ENCODE results near the gene KIFC1. TPM values are rescaled to one million over a fixed set of nuclear protein-coding genes. Genes with fewer than 3 reads are reported as not detected.

The KIFC1 gene
- polyA plus RNA-seq, 1 of the 3 experiments (the other 2 are of a cell fraction) = 35.9 TPM

GRCh38 chr6:33412140-33413009, 20.8 kb downstream of the KIFC1 start (continued):
- no peak for TF ChIP-seq POLR2AphosphoS5 (IDR thresholded peaks at IDR 0.05; ENCODE audit: low read depth, low read length)
- no peak for TF ChIP-seq MXI1 (IDR thresholded peaks at IDR 0.05; ENCODE audit: low read depth, low read length)
- TF ChIP-seq GABPA (IDR thresholded peaks at IDR 0.05; ENCODE audit: low read depth) = no peak

GRCh38 chr6:33413241-33414120, 21.9 kb downstream of the KIFC1 start:
- Histone ChIP-seq H3K27ac (ENCODE audit: low read depth in 2 of 2, low read length in 1 of 2) (peak overlapping the region in 1 of 2 experiments; percentile 26; a peak in 1 of 4 replicates), H3K4me2 (no peak overlapping the region; the same call in 1 of the 2 replicates), H3K27me3 (ENCODE audit: insufficient read depth) (no peaks in the 10 kb centered on the region), H2AFZ (ENCODE audit: low read depth) (no peak overlapping the region), H3K9me2 (no peaks in the 10 kb centered on the region), H3K4me1 (ENCODE audit: control insufficient read depth in 1 of 2, insufficient read depth in 2 of 2, low read depth in 1 of 2, low read length in 1 of 2) (peaks cover 9 to 39% of the 10 kb centered on the region in 2 experiments), H3F3A (replicated peaks; ENCODE audit: insufficient read depth) (peaks cover 37% of the 10 kb centered on the region), H3K4me3 (ENCODE audit: low read depth in 2 of 2, low read length in 1 of 2) (no peak overlapping the region), H3K36me3 (replicated peaks in 1 of 2; ENCODE audit: control insufficient read depth in 1 of 2, insufficient read depth in 2 of 2, low read length in 1 of 2) (peaks cover 18 to 42% of the 10 kb centered on the region in 2 experiments), H4K20me1 (ENCODE audit: insufficient read depth) (0 out of 2 replicates have a peak, but pooled peaks cover 5% of the 10 kb centered on the region), H3K79me2 (ENCODE audit: insufficient read depth) (peaks cover 66% of the 10 kb centered on the region), H3K9ac (no peak overlapping the region), H3K9me3 (no peaks in the 10 kb centered on the region)
- DNase-seq = no peak
- WGBS (ENCODE audit: low lambda C conversion rate) = 91% methylated on average over 12 of the region's 14 CpGs
- ChIA-PET POLR2A (interaction anchor here (1.5 kb wide), 1 partner anchor 9 kb away, joined by 3 read pairs; no protein-coding TSS in a partner anchor), CTCF (interaction anchor here (1.1 to 1.6 kb wide), 4 partner anchors 11 to 16 kb away, joined by 3 to 8 read pairs (median 4); no protein-coding TSS in a partner anchor)
- TF ChIP-seq RXRA (IDR thresholded peaks at IDR 0.05; ENCODE audit: borderline replicate concordance, low read depth) = no peak
- TF ChIP-seq TCF12 (IDR thresholded peaks at IDR 0.05) = no peak
- no peak for TF ChIP-seq POLR2AphosphoS5 (IDR thresholded peaks at IDR 0.05; ENCODE audit: low read depth, low read length)
- TF ChIP-seq RCOR1 (IDR thresholded peaks at IDR 0.05; ENCODE audit: low read length) = no peak
- TF ChIP-seq FOSL2 (IDR thresholded peaks at IDR 0.05; ENCODE audit: borderline replicate concordance, low read depth) = no peak
- no peak for TF ChIP-seq USF1 (IDR thresholded peaks at IDR 0.05; ENCODE audit: borderline replicate concordance, low read depth)
- TF ChIP-seq RFX5 (IDR thresholded peaks at IDR 0.05; ENCODE audit: low read length) = no peak
- no peak for TF ChIP-seq ELF1 (IDR thresholded peaks at IDR 0.05)
- no peak for TF ChIP-seq MXI1 (IDR thresholded peaks at IDR 0.05; ENCODE audit: low read depth, low read length)
- no peak for TF ChIP-seq FOXJ3 (CRISPR knock-in tag; IDR thresholded peaks at IDR 0.05)
- TF ChIP-seq JUND (IDR thresholded peaks at IDR 0.05) = no peak
- TF ChIP-seq MEF2A (IDR thresholded peaks at IDR 0.05; ENCODE audit: borderline replicate concordance, low read depth) = no peak
- no peak for TF ChIP-seq EZH2phosphoT487 (IDR thresholded peaks at IDR 0.05; ENCODE audit: borderline replicate concordance, low read depth)
- no peak for TF ChIP-seq RAD21 (IDR thresholded peaks at IDR 0.05; ENCODE audit: low read length)

Data from SK-N-SH (cell line).